DND-41 (cell line): ENCODE results near the gene SLC25A26.

Experiments used
- ATAC-seq: fragments of 200-7000 bp; cut with Tn5 transposase; 3 replicates; pipeline ENCODE4 v1.9.1; 2021; ENCODE audit warnings: low read depth; ENCODE audit not compliant: insufficient read depth
- DNase-seq: peaks from one replicate; pipeline ENCODE4 v3.0.0-alpha.2; 2020
- H2AFZ ChIP-seq: 2 replicates; pipeline ENCODE4 v1.6.0; 2012; ENCODE audit warnings: low read depth, low read length
- H3K27ac ChIP-seq: 2 replicates; pipeline ENCODE4 v1.5.1; 2012; ENCODE audit warnings: low read length, inconsistent platforms
- H3K27me3 ChIP-seq: fragments of 200-600 bp; sonication (generic); 2 replicates; pipeline ENCODE4 v1.6.0; 2012; ENCODE audit warnings: low read length, mild to moderate bottlenecking, inconsistent platforms; ENCODE audit not compliant: insufficient read depth, poor library complexity
- H3K36me3 ChIP-seq: 2 replicates; pipeline ENCODE4 v1.5.1; 2012; ENCODE audit warnings: low read length, inconsistent platforms; ENCODE audit not compliant: insufficient read depth
- H3K4me1 ChIP-seq: 2 replicates; pipeline ENCODE4 v1.5.1; 2012; ENCODE audit warnings: mild to moderate bottlenecking, low read length; ENCODE audit not compliant: insufficient read depth
- H3K4me2 ChIP-seq: 2 replicates; pipeline ENCODE4 v1.6.0; 2012; ENCODE audit warnings: mild to moderate bottlenecking, moderate library complexity, low read length, inconsistent platforms; ENCODE audit not compliant: insufficient read depth
- H3K4me3 ChIP-seq, 2 experiments: fragments of 200-600 bp in 1 of 2; shearing (Covaris generic) in 1 of 2; 2 replicates each; pipeline ENCODE4 v1.5.1; 2012 to 2016; ENCODE audit warnings: inconsistent platforms in 2 of 2, low read length in 2 of 2, mild to moderate bottlenecking in 2 of 2, low read depth in 1 of 2, moderate library complexity in 1 of 2
- H3K79me2 ChIP-seq: 2 replicates; pipeline ENCODE4 v1.6.0; 2012; ENCODE audit warnings: low read length, inconsistent platforms; ENCODE audit not compliant: insufficient read depth
- H3K9ac ChIP-seq: 2 replicates; pipeline ENCODE4 v1.6.0; 2012; ENCODE audit warnings: low read depth, mild to moderate bottlenecking, inconsistent platforms, low read length, moderate library complexity
- H3K9me3 ChIP-seq: 2 replicates; pipeline ENCODE4 v1.5.1; 2012; ENCODE audit warnings: low read length, moderate library complexity, mild to moderate bottlenecking, inconsistent platforms; ENCODE audit not compliant: insufficient read depth, severe bottlenecking
- H4K20me1 ChIP-seq: 2 replicates; pipeline ENCODE4 v1.6.0; 2012; ENCODE audit warnings: low read length; ENCODE audit not compliant: insufficient read depth
- TF ChIP-seq, protein P1 (sequence below): IDR thresholded peaks from 2 replicates; pipeline ENCODE4 v1.5.1; 2012; ENCODE audit warnings: borderline replicate concordance, low read length, moderate library complexity, mild to moderate bottlenecking; ENCODE audit not compliant: poor library complexity, severe bottlenecking; ENCODE audit errors: extremely low read depth

SLC25A26 gene

GRCh38 chr3:66427951-66428474 is 207.2 kb downstream of the SLC25A26 start:
- Histone ChIP-seq H3K27me3 (no peaks in the 10 kb centered on the region), H2AFZ (no peak overlapping the region), H3K4me2 (no peak overlapping the region), H3K4me1 (peaks cover 6% of the 10 kb centered on the region), H3K27ac (no peak overlapping the region), H3K79me2 (no peaks in the 10 kb centered on the region; the same call in 1 of the 2 replicates), H3K9ac (no peak overlapping the region), H3K36me3 (no peaks in the 10 kb centered on the region), H4K20me1 (no peaks in the 10 kb centered on the region), H3K9me3 (peaks cover 3% of the 10 kb centered on the region), H3K4me3 (no peak overlapping the region)
- DNase-seq (no peak), ATAC-seq (no peak)
- TF ChIP-seq, protein P1, sequence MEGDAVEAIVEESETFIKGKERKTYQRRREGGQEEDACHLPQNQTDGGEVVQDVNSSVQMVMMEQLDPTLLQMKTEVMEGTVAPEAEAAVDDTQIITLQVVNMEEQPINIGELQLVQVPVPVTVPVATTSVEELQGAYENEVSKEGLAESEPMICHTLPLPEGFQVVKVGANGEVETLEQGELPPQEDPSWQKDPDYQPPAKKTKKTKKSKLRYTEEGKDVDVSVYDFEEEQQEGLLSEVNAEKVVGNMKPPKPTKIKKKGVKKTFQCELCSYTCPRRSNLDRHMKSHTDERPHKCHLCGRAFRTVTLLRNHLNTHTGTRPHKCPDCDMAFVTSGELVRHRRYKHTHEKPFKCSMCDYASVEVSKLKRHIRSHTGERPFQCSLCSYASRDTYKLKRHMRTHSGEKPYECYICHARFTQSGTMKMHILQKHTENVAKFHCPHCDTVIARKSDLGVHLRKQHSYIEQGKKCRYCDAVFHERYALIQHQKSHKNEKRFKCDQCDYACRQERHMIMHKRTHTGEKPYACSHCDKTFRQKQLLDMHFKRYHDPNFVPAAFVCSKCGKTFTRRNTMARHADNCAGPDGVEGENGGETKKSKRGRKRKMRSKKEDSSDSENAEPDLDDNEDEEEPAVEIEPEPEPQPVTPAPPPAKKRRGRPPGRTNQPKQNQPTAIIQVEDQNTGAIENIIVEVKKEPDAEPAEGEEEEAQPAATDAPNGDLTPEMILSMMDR = no peak
